Osteocyte (in vitro differentiated cells): Measurements from ENCODE around the gene CLNK. TPM values are rescaled to one million over a fixed set of nuclear protein-coding genes. Genes with fewer than 3 reads are reported as not detected.
A peak's percentile ranks its signal among the peaks of the same experiment; 100 is the strongest.

Experiments
- DNase-seq: peaks from one replicate; pipeline ENCODE4 v3.0.0; 2021; ENCODE audit warnings: mixed read lengths; ENCODE audit not compliant: unreplicated experiment; ENCODE audit errors: extremely low spot score
- H3K27ac Mint-ChIP-seq: one replicate; pipeline ENCODE4 v1.8.0; 2021; ENCODE audit warnings: mild to moderate bottlenecking, mixed read lengths; ENCODE audit not compliant: unreplicated experiment
- H3K27me3 Mint-ChIP-seq: one replicate; pipeline ENCODE4 v1.8.0; 2021; ENCODE audit warnings: mixed read lengths; ENCODE audit not compliant: unreplicated experiment
- H3K36me3 Mint-ChIP-seq: one replicate; pipeline ENCODE4 v1.8.0; 2021; ENCODE audit warnings: mixed read lengths; ENCODE audit not compliant: unreplicated experiment
- H3K4me1 Mint-ChIP-seq: one replicate; pipeline ENCODE4 v1.8.0; 2021; ENCODE audit warnings: mixed read lengths; ENCODE audit not compliant: unreplicated experiment
- H3K4me3 Mint-ChIP-seq: one replicate; pipeline ENCODE4 v1.8.0; 2021; ENCODE audit warnings: mild to moderate bottlenecking, moderate library complexity, mixed read lengths; ENCODE audit not compliant: unreplicated experiment
- H3K9me3 Mint-ChIP-seq: one replicate; pipeline ENCODE4 v1.8.0; 2021; ENCODE audit warnings: mixed read lengths; ENCODE audit not compliant: unreplicated experiment
- CTCF ChIP-seq: fragments of 200-600 bp; sonication (generic); IDR thresholded peaks from 2 replicates; pipeline ENCODE4 v1.5.0; 2021; ENCODE audit warnings: antibody characterized with exemption, mild to moderate bottlenecking, moderate library complexity
- total RNA-seq: library from RNA; stranded (reverse); gene quantifications from 2 replicates; pipeline ENCODE4 v1.2.1, GENCODE V29; 2021

The CLNK gene
- total RNA-seq, 1 donor from 2014 or later = not detected

GRCh38 chr4:10606483-10607155, 77.9 kb downstream of the CLNK start:
- no peaks in the 10 kb centered on the region for H3K27me3 Mint-ChIP-seq
- H3K36me3 Mint-ChIP-seq = no peaks in the 10 kb centered on the region
- H3K4me1 Mint-ChIP-seq = peaks cover 15% of the 10 kb centered on the region
- DNase-seq = no peak
- no peak overlapping the region for H3K27ac Mint-ChIP-seq
- TF ChIP-seq CTCF = no peak
- no peaks in the 10 kb centered on the region for H3K9me3 Mint-ChIP-seq
- H3K4me3 Mint-ChIP-seq = no peak overlapping the region

- TF ChIP-seq CTCF = no peak
- DNase-seq = no peak
- no peak overlapping the region for H3K27ac Mint-ChIP-seq
- H3K9me3 Mint-ChIP-seq = no peaks in the 10 kb centered on the region
- no peaks in the 10 kb centered on the region for H3K27me3 Mint-ChIP-seq
- peaks cover 10% of the 10 kb centered on the region for H3K4me1 Mint-ChIP-seq
- H3K36me3 Mint-ChIP-seq = no peaks in the 10 kb centered on the region
- no peak overlapping the region for H3K4me3 Mint-ChIP-seq
These were observed 78.7 kb downstream of the CLNK start for GRCh38 chr4:10605746-10606482.

GRCh38 chr4:10605031-10605430, 79.5 kb downstream of the CLNK start:
- peak overlapping the region; percentile 12 for H3K27ac Mint-ChIP-seq
- H3K4me1 Mint-ChIP-seq = peaks cover 10% of the 10 kb centered on the region
- no peak for TF ChIP-seq CTCF
- H3K9me3 Mint-ChIP-seq = no peaks in the 10 kb centered on the region
- no peaks in the 10 kb centered on the region for H3K36me3 Mint-ChIP-seq
- H3K27me3 Mint-ChIP-seq = no peaks in the 10 kb centered on the region
- H3K4me3 Mint-ChIP-seq = no peak overlapping the region
- no peak for DNase-seq

- DNase-seq = no peak
- Mint-ChIP-seq H3K27me3 (no peaks in the 10 kb centered on the region), H3K4me3 (no peak overlapping the region), H3K4me1 (peaks cover 7% of the 10 kb centered on the region), H3K9me3 (no peaks in the 10 kb centered on the region), H3K27ac (no peak overlapping the region), H3K36me3 (no peaks in the 10 kb centered on the region)
- no peak for TF ChIP-seq CTCF
These were observed 85.0 kb downstream of the CLNK start for GRCh38 chr4:10599574-10599973.

GRCh38 chr4:10598829-10599228, 85.7 kb downstream of the CLNK start:
- no peak for DNase-seq
- H3K9me3 Mint-ChIP-seq = no peaks in the 10 kb centered on the region
- H3K27me3 Mint-ChIP-seq = no peaks in the 10 kb centered on the region
- TF ChIP-seq CTCF = no peak
- H3K27ac Mint-ChIP-seq = no peak overlapping the region
- peaks cover 7% of the 10 kb centered on the region for H3K4me1 Mint-ChIP-seq
- H3K4me3 Mint-ChIP-seq = no peak overlapping the region
- no peaks in the 10 kb centered on the region for H3K36me3 Mint-ChIP-seq
